Neural progenitor cell (in vitro differentiated cells): Measurements from ENCODE around the gene SIPA1.

Experiments used
- EZH2 ChIP-seq: fragments of 200-600 bp; sonication (generic); IDR thresholded peaks from 2 replicates; pipeline ENCODE4 v1.6.1; 2017; ENCODE audit warnings: antibody characterized with exemption, mild to moderate bottlenecking, moderate library complexity
- TF ChIP-seq, protein P1 (sequence below): fragments of 200-600 bp; sonication (generic); IDR thresholded peaks from 2 replicates; pipeline ENCODE4 v1.5.1; 2017; ENCODE audit warnings: antibody characterized with exemption, mild to moderate bottlenecking

DNA sequence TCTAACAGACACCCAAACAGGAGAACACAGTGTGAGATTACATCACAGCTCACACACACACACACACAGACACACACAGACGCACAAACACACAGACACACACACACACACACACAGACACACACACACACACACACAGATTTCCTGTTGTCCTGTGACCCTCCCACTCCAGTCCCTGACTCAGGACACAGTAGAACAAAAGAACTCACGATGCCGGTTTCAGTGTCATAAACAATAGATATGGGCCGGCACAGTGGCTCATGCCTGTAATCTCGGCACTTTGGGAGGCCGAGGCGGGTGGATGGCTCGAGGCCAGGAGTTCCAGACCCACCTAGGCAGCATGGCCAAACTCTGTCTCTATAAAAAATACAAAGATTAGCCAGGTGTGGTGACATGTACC lies 60.3 kb downstream of the SIPA1 start:
- TF ChIP-seq, protein P1, sequence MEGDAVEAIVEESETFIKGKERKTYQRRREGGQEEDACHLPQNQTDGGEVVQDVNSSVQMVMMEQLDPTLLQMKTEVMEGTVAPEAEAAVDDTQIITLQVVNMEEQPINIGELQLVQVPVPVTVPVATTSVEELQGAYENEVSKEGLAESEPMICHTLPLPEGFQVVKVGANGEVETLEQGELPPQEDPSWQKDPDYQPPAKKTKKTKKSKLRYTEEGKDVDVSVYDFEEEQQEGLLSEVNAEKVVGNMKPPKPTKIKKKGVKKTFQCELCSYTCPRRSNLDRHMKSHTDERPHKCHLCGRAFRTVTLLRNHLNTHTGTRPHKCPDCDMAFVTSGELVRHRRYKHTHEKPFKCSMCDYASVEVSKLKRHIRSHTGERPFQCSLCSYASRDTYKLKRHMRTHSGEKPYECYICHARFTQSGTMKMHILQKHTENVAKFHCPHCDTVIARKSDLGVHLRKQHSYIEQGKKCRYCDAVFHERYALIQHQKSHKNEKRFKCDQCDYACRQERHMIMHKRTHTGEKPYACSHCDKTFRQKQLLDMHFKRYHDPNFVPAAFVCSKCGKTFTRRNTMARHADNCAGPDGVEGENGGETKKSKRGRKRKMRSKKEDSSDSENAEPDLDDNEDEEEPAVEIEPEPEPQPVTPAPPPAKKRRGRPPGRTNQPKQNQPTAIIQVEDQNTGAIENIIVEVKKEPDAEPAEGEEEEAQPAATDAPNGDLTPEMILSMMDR, result no peak
- no peak for TF ChIP-seq EZH2
